OCI-LY7 (cell line): ENCODE measurements around the gene MACC1. TPM values are rescaled to one million over a fixed set of nuclear protein-coding genes. Genes with fewer than 3 reads are reported as not detected.

Experiments used
- total RNA-seq, 2 experiments: library from RNA; depleted of rRNA in 1 of 2; stranded (reverse); fragments of >200 nt in 1 of 2; shearing (Covaris generic) in 1 of 2; gene quantifications; 2 replicates each; pipeline ENCODE4 v1.2.3, GENCODE V29; 2014 to 2022

Gene MACC1
- total RNA-seq, 2 experiments from 2014 or later: 5.0 to 11.1 TPM

Other genes with a start within 250 kb of the MACC1 start
- not detected in 2 replicates for gene ITGB8, start 113.5 kb upstream of the MACC1 start, total RNA-seq (2014; rRNA removed; shearing (Covaris generic))
- not detected in 2 replicates for gene ITGB8, start 113.5 kb upstream of the MACC1 start, total RNA-seq (2022)